ENCODE data around the gene LDLRAD4.
"Not testable (repeated sequence)": the region's sequence is repeated elsewhere in the genome, so short reads cannot be mapped to it uniquely, and the experiment has no call there.

The LDLRAD4 gene

GRCh38 chr18:13313006-13313686, 94.6 kb downstream of the LDLRAD4 start:
- peak; percentile 17 for DNase-seq

DNA sequence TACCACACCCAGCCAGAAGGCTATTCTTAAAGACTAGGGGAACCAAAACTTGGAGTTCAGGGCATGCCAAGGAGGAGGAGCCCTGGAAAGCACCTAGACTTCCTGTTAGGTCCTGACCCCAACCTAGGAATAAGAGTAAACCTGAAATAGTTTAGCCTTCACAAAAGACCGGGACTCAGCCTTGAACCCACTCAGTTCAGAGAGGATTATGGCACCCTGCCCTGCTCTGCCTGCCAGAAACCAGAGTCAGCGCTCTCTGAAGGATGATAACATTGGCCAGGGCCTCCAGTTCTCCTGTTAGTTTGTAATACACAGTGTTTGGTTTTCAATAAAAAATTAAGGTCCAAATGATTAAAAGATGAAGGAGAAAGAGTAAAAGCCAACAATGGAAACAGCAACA, 96.4 kb downstream of the LDLRAD4 start:
- DNase-seq: no peak

- no peak for DNase-seq
Observed at GRCh38 chr18:13316063-13316462, 97.5 kb downstream of the LDLRAD4 start.

GRCh38 chr18:13317801-13318200, 99.2 kb downstream of the LDLRAD4 start:
- DNase-seq: no peak

DNA sequence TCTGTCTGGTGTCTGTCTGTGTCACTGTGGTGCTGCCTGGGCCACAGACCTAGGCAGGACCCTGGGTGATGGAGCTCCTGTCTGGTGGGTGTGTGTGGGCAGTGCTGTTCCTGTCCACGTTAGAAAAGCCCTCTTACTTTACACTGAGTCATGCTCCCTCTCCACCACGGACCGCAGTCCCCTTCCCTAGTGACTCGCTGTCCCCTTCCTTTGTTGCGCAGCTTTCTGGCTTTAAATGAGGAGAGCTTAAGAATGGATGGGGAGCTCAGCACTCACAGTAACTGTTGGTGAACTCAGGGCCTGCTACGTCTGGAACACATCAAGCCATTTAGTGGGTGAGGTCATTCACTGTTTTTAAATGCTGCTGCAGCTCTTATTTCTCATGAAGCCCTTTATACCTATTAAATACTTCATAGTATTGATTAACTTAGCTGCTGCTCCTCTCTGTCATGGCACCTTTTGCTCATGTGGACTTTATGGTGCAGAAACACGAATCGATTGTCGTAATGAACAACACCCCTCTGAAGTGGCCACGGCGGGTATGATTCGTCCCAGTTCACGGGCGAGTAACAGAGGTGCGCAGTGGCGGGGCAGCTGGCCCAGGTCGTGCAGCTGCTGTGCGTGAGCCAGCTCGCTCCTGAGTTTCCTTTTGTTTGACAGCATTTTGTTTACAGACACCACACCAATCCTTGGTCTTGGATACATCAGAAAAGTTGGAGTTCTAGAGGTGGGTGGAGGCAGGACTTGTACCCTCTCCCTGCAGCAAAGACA, 100.4 kb downstream of the LDLRAD4 start:
- no peak for DNase-seq

DNA sequence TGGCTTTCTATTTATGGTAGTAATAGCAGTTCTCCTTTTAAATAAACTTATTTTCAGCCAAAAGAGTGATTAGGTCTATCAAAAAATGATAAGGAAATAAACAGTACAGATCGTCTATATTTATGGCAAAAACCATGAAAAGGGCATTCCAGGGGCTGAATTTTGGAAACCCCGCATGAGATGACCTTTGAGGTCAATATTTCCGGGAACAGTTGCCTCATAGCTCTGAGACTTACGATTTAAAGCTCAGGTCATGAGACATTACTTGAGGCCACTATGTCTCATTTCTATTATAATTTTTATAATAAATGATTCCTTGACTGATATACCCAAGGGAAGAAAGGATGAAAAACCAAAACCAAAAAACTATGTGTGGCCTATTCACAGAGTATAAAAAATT, 101.1 kb downstream of the LDLRAD4 start:
- DNase-seq: no peak

- no peak for DNase-seq
Observed at GRCh38 chr18:13320096-13320495, 101.5 kb downstream of the LDLRAD4 start.

DNA sequence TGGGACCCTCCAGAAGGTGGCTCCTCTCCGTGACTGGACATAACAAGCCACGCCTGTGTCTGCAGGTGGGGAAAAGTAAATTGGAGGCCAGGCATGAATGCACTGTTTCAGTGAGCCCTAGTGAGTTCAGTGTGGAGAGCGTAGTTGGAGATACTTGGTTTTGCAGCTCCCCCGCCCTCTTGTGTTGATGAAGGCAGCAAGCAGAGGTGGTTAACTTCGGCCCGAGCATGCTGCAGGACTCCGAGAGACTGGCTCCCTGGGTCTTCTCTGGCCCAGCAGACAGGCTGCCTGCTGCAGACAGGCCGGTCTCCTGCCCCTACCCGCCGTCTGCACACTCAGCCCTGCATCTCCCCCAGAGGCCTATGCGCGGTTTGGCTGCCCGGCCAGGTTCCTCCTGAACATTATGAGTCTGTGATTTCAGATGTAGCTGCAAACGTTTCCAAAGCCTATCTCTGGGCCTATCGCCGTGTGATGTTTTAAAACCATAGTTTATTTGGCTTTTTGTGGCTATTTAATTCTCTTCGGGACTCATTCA, 102.4 kb downstream of the LDLRAD4 start:
- DNase-seq: no peak

- no peak for DNase-seq
Observed at GRCh38 chr18:13321923-13322322, 103.4 kb downstream of the LDLRAD4 start.

- DNase-seq: no peak
Observed at GRCh38 chr18:13323186-13323585, 104.6 kb downstream of the LDLRAD4 start.

DNA sequence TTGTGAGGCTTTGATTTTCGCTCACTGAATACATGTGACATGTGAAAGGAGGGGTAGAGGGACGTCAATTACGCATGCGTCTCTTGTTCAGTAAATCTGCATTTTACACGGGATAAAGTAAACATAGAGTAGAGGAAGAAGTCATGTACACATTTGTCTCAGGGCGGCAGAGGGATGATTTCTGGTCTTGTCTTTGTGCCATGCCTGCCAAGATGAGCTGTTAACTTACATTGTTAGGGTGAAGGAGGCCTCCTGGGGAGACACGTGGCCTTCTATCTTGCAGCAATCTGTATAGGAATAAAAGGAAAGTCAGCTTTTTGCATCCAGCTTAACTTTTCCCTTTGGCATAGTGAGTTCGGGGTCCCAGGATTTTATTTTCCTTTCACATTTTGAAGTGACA, 106.3 kb downstream of the LDLRAD4 start:
- no peak for DNase-seq

- DNase-seq: no peak
Observed at GRCh38 chr18:13328213-13328612, 109.7 kb downstream of the LDLRAD4 start.

DNA sequence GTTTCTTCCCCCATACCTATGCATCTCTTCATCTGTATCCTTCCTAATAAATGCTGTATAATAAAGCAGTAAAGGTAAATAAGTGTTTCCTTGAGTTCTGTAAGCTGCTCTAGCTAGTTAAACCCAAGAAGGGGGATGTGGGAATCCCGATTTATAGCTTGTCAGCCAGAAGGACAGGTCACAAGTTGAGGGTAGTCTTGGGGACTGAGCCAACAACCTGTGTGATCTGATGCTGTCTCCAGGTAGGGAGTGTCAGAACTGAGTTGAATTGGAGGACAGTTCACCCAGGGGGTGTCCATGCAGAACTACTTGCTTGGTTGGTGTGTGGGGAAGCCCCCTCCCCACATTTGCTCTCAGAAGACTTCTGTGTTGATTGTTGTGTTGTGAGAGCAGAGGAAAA, 112.4 kb downstream of the LDLRAD4 start:
- DNase-seq: no peak

DNA sequence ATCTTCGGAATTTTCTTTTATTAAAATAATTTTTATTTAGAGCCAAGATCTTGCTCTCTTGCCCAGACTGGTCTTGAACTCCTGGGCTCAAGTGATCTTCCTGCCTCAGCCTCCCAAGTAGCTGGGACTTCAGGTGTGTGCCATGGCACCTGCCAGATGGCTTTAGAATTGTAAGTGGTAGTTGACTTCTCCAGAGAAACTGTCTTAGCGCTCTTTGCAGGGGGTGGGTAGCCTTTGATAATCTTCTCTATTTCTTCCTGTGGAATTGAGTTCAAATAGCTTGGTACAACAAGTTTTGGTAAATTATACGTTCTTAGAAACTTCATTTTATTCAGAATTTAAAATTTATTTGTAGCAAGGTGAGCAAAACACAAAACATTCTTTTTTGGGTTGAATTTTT, 113.3 kb downstream of the LDLRAD4 start:
- DNase-seq: no peak

GRCh38 chr18:13332874-13333273, 114.3 kb downstream of the LDLRAD4 start:
- no peak for DNase-seq

- no peak for DNase-seq
Observed at GRCh38 chr18:13335903-13336302, 117.3 kb downstream of the LDLRAD4 start.

DNA sequence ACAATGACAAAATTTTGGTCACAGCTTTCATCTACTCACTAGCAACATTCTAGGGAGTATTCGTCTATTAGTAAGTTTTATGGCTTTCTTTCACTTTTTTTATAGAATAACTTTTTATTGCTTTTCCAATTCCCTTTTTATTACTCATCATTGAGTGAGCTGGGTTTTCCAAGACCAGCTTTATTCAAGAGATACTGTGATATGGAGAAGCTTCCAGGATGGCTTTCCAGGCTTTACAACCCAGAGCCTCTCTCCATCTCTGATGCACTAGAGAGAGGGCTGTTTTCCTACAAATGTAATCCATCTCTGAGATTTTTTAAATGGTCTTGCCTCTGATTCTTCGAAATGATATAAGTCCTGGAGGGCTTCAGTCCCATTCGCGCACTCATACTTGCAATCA, 118.3 kb downstream of the LDLRAD4 start:
- no peak for DNase-seq

GRCh38 chr18:13337369-13337768, 118.8 kb downstream of the LDLRAD4 start:
- no peak for DNase-seq

GRCh38 chr18:13338318-13338717, 119.8 kb downstream of the LDLRAD4 start:
- DNase-seq: no peak

DNA sequence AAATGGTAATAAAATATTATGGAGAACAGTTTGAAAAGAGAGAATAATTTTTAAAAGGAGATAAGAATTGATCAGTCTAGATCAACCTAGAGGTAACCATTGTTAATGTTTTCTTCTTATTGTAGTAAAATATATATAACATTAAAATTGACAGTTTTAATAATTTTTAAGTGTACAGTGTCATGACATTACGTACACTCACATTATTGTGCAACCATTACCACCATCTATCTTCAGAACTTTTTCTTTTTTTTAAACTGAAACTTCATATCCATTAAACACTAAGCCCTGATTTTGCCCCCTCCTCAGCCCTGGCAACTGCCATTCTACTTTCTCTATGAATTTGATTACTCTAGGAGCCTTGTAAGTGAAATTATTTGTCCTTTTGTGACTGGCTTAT, 121.1 kb downstream of the LDLRAD4 start:
- DNase-seq: no peak

DNA sequence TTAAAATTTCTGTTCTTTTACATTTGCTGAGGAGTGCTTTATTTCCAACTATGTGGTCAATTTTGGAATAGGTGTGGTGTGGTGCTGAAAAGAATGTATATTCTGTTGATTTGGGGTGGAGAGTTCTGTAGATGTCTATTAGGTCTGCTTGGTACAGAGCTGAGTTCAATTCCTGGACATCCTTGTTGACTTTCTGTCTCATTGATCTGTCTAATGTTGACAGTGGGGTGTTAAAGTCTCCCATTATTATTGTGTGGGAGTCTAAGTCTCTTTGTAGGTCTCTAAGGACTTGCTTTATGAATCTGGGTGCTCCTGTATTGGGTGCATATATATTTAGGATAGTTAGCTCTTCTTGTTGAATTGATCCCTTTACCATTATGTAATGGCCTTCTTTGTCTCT, 127.9 kb downstream of the LDLRAD4 start:
- not testable (repeated sequence) for DNase-seq

- no peak for DNase-seq
Observed at GRCh38 chr18:13353084-13353823, 134.7 kb downstream of the LDLRAD4 start.

- DNase-seq: no peak
Observed at GRCh38 chr18:13354402-13354801, 135.8 kb downstream of the LDLRAD4 start.

- no peak for DNase-seq
Observed at GRCh38 chr18:13356032-13356431, 137.5 kb downstream of the LDLRAD4 start.
